Measurements from ENCODE around the gene SSRP1. TPM values are rescaled to one million over a fixed set of nuclear protein-coding genes. Genes with fewer than 3 reads are reported as not detected.

SSRP1 gene
- total RNA-seq, 1 donor from 2014 or later: 79.5 TPM

GRCh38 chr11:57324154-57324885 lies 11.4 kb downstream of the SSRP1 start:
- Histone ChIP-seq H4K20me1 (ENCODE audit: insufficient read depth, low read length) (peaks cover 33% of the 10 kb centered on the region), H2AFZ (ENCODE audit: low read depth, low read length) (no peak overlapping the region), H3K4me1 (ENCODE audit: insufficient read depth, low read length) (peaks cover 40% of the 10 kb centered on the region), H3K27me3 (ENCODE audit: insufficient read depth, low read length) (no peaks in the 10 kb centered on the region), H3K79me2 (ENCODE audit: insufficient read depth, low read length) (peaks cover 42% of the 10 kb centered on the region), H3K9ac (ENCODE audit: low read length) (peak overlapping the region; percentile 94), H3K9me3 (ENCODE audit: insufficient read depth, low read depth, low read length) (no peaks in the 10 kb centered on the region), H3K4me2 (ENCODE audit: low read length) (peak overlapping the region; percentile 99), H3K36me3 (ENCODE audit: insufficient read depth, low read length) (peaks cover 24% of the 10 kb centered on the region), H3K4me3 (ENCODE audit: insufficient read depth, low read depth, low read length) (peak overlapping the region; percentile 77), H3K27ac (ENCODE audit: low read depth, low read length) (peak overlapping the region; percentile 90)
- DNase-seq (ENCODE audit: low read depth) (peak; percentile 33), FAIRE-seq (no peak)
- H3K27ac Mint-ChIP-seq (ENCODE audit: unreplicated experiment): peak overlapping the region; percentile 97
- H3K36me3 Mint-ChIP-seq (ENCODE audit: low read depth, unreplicated experiment): peaks cover 27% of the 10 kb centered on the region
- H3K4me3 Mint-ChIP-seq (ENCODE audit: unreplicated experiment): peak overlapping the region; percentile 95
- peaks cover 37% of the 10 kb centered on the region for H3K4me1 Mint-ChIP-seq (ENCODE audit: low read depth, unreplicated experiment)
- no peaks in the 10 kb centered on the region for H3K9me3 Mint-ChIP-seq (ENCODE audit: unreplicated experiment)
- no peaks in the 10 kb centered on the region for H3K27me3 Mint-ChIP-seq (ENCODE audit: low read depth, unreplicated experiment)
- TF ChIP-seq EZH2 (IDR thresholded peaks at IDR 0.05; ENCODE audit: insufficient read depth, low read length) (no peak), CTCF (IDR thresholded peaks at IDR 0.05; ENCODE audit: insufficient read depth, low read depth, low read length) (no peak)

GRCh38 chr11:57323855-57324153 lies 11.9 kb downstream of the SSRP1 start:
- Mint-ChIP-seq H3K27me3 (ENCODE audit: low read depth, unreplicated experiment) (no peaks in the 10 kb centered on the region), H3K4me3 (ENCODE audit: unreplicated experiment) (peak overlapping the region; percentile 95), H3K36me3 (ENCODE audit: low read depth, unreplicated experiment) (peaks cover 28% of the 10 kb centered on the region), H3K4me1 (ENCODE audit: low read depth, unreplicated experiment) (peaks cover 39% of the 10 kb centered on the region), H3K9me3 (ENCODE audit: unreplicated experiment) (no peaks in the 10 kb centered on the region), H3K27ac (ENCODE audit: unreplicated experiment) (peak overlapping the region; percentile 97)
- no peaks in the 10 kb centered on the region for H3K27me3 ChIP-seq (ENCODE audit: insufficient read depth, low read length)
- peaks cover 40% of the 10 kb centered on the region for H3K4me1 ChIP-seq (ENCODE audit: insufficient read depth, low read length)
- H3K9me3 ChIP-seq (ENCODE audit: insufficient read depth, low read depth, low read length): no peaks in the 10 kb centered on the region
- peaks cover 18% of the 10 kb centered on the region for H3K36me3 ChIP-seq (ENCODE audit: insufficient read depth, low read length)
- peak overlapping the region; percentile 90 for H3K27ac ChIP-seq (ENCODE audit: low read depth, low read length)
- TF ChIP-seq CTCF (IDR thresholded peaks at IDR 0.05; ENCODE audit: insufficient read depth, low read depth, low read length) (no peak), EZH2 (IDR thresholded peaks at IDR 0.05; ENCODE audit: insufficient read depth, low read length) (no peak)
- H3K4me3 ChIP-seq (ENCODE audit: insufficient read depth, low read depth, low read length): peak overlapping the region; percentile 77
- H3K4me2 ChIP-seq (ENCODE audit: low read length): peak overlapping the region; percentile 99
- FAIRE-seq: no peak
- H4K20me1 ChIP-seq (ENCODE audit: insufficient read depth, low read length): peaks cover 37% of the 10 kb centered on the region
- H3K79me2 ChIP-seq (ENCODE audit: insufficient read depth, low read length): peaks cover 42% of the 10 kb centered on the region
- peak overlapping the region; percentile 94 for H3K9ac ChIP-seq (ENCODE audit: low read length)
- no peak overlapping the region for H2AFZ ChIP-seq (ENCODE audit: low read depth, low read length)
- no peak for DNase-seq (ENCODE audit: low read depth)
